GM12878 (cell line): ENCODE results near the gene SNTN. TPM values are rescaled to one million over a fixed set of nuclear protein-coding genes. Genes with fewer than 3 reads are reported as not detected.

Experiments used
- ATAC-seq: fragments of 200-7000 bp; cut with Tn5 transposase; 3 replicates; pipeline ENCODE4 v1.9.1; 2020; ENCODE audit warnings: mild to moderate bottlenecking, moderate library complexity
- Bru-seq: library from RNA; stranded (reverse); fragments of 400-500 nt; gene quantifications from one replicate; lab custom pipeline; 2021; lab: Mats Ljungman, UMichigan
- BruChase-seq, 2 experiments: library from RNA; stranded (reverse); fragments of 400-500 nt; gene quantifications; one replicate each; lab custom pipeline; 2021; lab: Mats Ljungman, UMichigan
- BruUV-seq: library from RNA; stranded (reverse); fragments of 400-500 nt; replicated peaks from 2 replicates; lab custom pipeline; 2021; lab: Mats Ljungman, UMichigan
- CTCF ChIA-PET: fragments of 300-600 bp; sonication (Branson Sonifier 250); formaldehyde crosslinking; extraction: SDS; loops from one replicate; lab custom pipeline; 2021; ENCODE audit warnings: inconsistent platforms; lab: Yijun Ruan, JAX
- POLR2A ChIA-PET: fragments of 350-600 bp; formaldehyde crosslinking; extraction: SDS; loops from one replicate; lab custom pipeline; 2021; ENCODE audit warnings: inconsistent platforms; lab: Charles Lee
- RAD21 ChIA-PET: fragments of 300-600 bp; sonication (Branson Sonifier 250); formaldehyde crosslinking; loops from one replicate; lab custom pipeline; 2023; ENCODE audit warnings: antibody characterized with exemption; ENCODE audit not compliant: unreplicated experiment; lab: Charles Lee
- SMC1A ChIA-PET: fragments of 300-600 bp; sonication (Branson Sonifier 250); formaldehyde crosslinking; loops from one replicate; lab custom pipeline; 2023; ENCODE audit not compliant: unreplicated experiment, uncharacterized antibody; lab: Charles Lee
- DNase-seq: peaks from one replicate; pipeline ENCODE4 v3.0.0-alpha.2; 2011; ENCODE audit warnings: low read depth, low spot score
- FAIRE-seq: peaks from 3 replicates; lab custom pipeline; 2011; peaks lifted over from hg19 to GRCh38; lab: Jason Lieb, UNC
- H2AFZ ChIP-seq: 2 replicates; pipeline ENCODE4 v1.6.0; 2011; ENCODE audit warnings: low read depth, low read length, control low read depth; ENCODE audit not compliant: control insufficient read depth
- H3K27ac ChIP-seq: 2 replicates; pipeline ENCODE4 v1.5.1; 2011; ENCODE audit warnings: control low read depth; ENCODE audit not compliant: control insufficient read depth, insufficient read depth
- H3K27me3 ChIP-seq, 2 experiments: replicated peaks in 1 of 2; 2 replicates each; pipeline versions ENCODE4 v1.6.0 to v1.6.1; 2011; ENCODE audit warnings: low read length in 1 of 2; ENCODE audit not compliant: control insufficient read depth in 2 of 2, insufficient read depth in 2 of 2
- H3K36me3 ChIP-seq, 2 experiments: 2 replicates each; pipeline ENCODE4 v1.5.1; 2011; ENCODE audit warnings: low read length in 1 of 2; ENCODE audit not compliant: control insufficient read depth in 2 of 2, insufficient read depth in 2 of 2
- H3K4me1 ChIP-seq: 2 replicates; pipeline ENCODE4 v1.6.1; 2011; ENCODE audit warnings: mild to moderate bottlenecking, low read length, moderate library complexity, mixed read lengths; ENCODE audit not compliant: control insufficient read depth, insufficient read depth
- H3K4me2 ChIP-seq: 2 replicates; pipeline ENCODE4 v1.6.0; 2011; ENCODE audit warnings: control low read depth; ENCODE audit not compliant: control insufficient read depth, insufficient read depth
- H3K4me3 ChIP-seq: fragments of 200-600 bp; sonication (generic); 2 replicates; pipeline ENCODE4 v1.5.1; 2016
- H3K79me2 ChIP-seq: 2 replicates; pipeline ENCODE4 v1.6.0; 2011; ENCODE audit warnings: low read length; ENCODE audit not compliant: control insufficient read depth, insufficient read depth
- H3K9ac ChIP-seq: 2 replicates; pipeline ENCODE4 v1.8.0; 2011; ENCODE audit warnings: low read length, control low read depth, mixed read lengths; ENCODE audit not compliant: control insufficient read depth, insufficient read depth
- H3K9me3 ChIP-seq: replicated peaks from 3 replicates; pipeline ENCODE4 v1.5.1; 2011; ENCODE audit warnings: mild to moderate bottlenecking, low read length; ENCODE audit not compliant: control insufficient read depth, insufficient read depth
- H4K20me1 ChIP-seq: 2 replicates; pipeline ENCODE4 v1.6.0; 2011; ENCODE audit not compliant: control insufficient read depth, insufficient read depth
- FOXK2 ChIP-seq: fragments of 450-650 bp; IDR thresholded peaks from 2 replicates; pipeline ENCODE4 v1.6.1; 2017; ENCODE audit warnings: mild to moderate bottlenecking, moderate library complexity
- LARP7 ChIP-seq: fragments of 450-650 bp; IDR thresholded peaks from 2 replicates; pipeline ENCODE4 v1.6.1; 2017; ENCODE audit warnings: mild to moderate bottlenecking
- NFYB ChIP-seq: IDR thresholded peaks from 2 replicates; pipeline ENCODE4 v1.6.1; 2011; ENCODE audit warnings: low read depth, mild to moderate bottlenecking, low read length, improper control_type of control experiment, moderate library complexity; ENCODE audit not compliant: insufficient read depth
- PBX3 ChIP-seq: IDR thresholded peaks from 2 replicates; pipeline ENCODE4 v1.6.1; 2011; ENCODE audit warnings: mild to moderate bottlenecking, low read depth, low read length, moderate library complexity; ENCODE audit not compliant: insufficient replicate concordance
- ZBTB11 ChIP-seq: fragments of 450-650 bp; formaldehyde crosslinking; IDR thresholded peaks from 2 replicates; pipeline ENCODE4 v1.5.0; 2022; ENCODE audit warnings: mild to moderate bottlenecking, missing genetic modification characterization
- ZNF592 ChIP-seq: fragments of 450-650 bp; IDR thresholded peaks from 2 replicates; pipeline ENCODE4 v1.6.1; 2017; ENCODE audit warnings: mild to moderate bottlenecking, moderate library complexity
- WGBS: methylation state at CpG from one replicate; pipeline ENCODE4 v1.1.6; 2016; ENCODE audit warnings: low lambda C conversion rate; ENCODE audit not compliant: insufficient replicate concordance, insufficient coverage; ENCODE audit errors: missing lambda C conversion rate; 5-methylcytosine and 5-hydroxymethylcytosine counted together
- in situ Hi-C: fragments of 300-500 bp; cut with MboI; formaldehyde crosslinking; loops from 9 replicates; pipeline ENCODE4 v1.14.3; 2018; ENCODE audit warnings: mixed read lengths
- intact Hi-C: fragments of 100-400 bp; cut with micrococcal nuclease; formaldehyde crosslinking; loops from one replicate; pipeline ENCODE4 v1.14.2; 2022; ENCODE audit not compliant: unreplicated experiment
- long read RNA-seq, 2 experiments: library from polyadenylated mRNA; unstranded; transcript quantifications; one replicate each; pipeline ENCODE4 v2.0.0, GENCODE V29; 2019 to 2020
- polyA minus RNA-seq, 3 experiments: library from RNA; depleted of rRNA, polyadenylated mRNA; stranded (reverse); fragments of >200 nt; gene quantifications; 2 replicates each; pipeline ENCODE4 v1.2.3, GENCODE V29; 2011
- polyA plus RNA-seq, 11 experiments: library from polyadenylated mRNA; depleted of rRNA in 4 of 11; unstranded in 6 of 11; stranded (reverse) in 5 of 11; fragments of >200 nt; fragmentation: Nextera tagmentation in 4 of 11; fragmentation: Illumina TruSeq in 1 of 11; extraction: Ambion mirVana in 4 of 11; extraction: Trizol in 1 of 11; gene quantifications; 1 replicate in 1 of 11; 2 replicates in 10 of 11; pipeline versions ENCODE4 v1.2.1 to v1.2.3, GENCODE V29; 2011 to 2016; ENCODE audit warnings: inconsistent platforms in 2 of 11, missing spikeins in 2 of 11, low read depth in 1 of 11
- total RNA-seq, 4 experiments: library from RNA; depleted of rRNA in 3 of 4; stranded (reverse); fragments of >200 nt in 3 of 4; fragmentation: Illumina TruSeq in 1 of 4; extraction: Trizol in 1 of 4; gene quantifications; 2 replicates each; pipeline versions ENCODE4 v1.2.1 to v1.2.3, GENCODE V29; 2013 to 2021
- TF ChIP-seq, protein P1 (sequence below): fragments of 150-350 bp; IDR thresholded peaks from 2 replicates; pipeline ENCODE4 v1.6.1; 2016; ENCODE audit warnings: low read depth, low read length

SNTN gene
- not detected in 2 replicates for total RNA-seq (2013; cell fraction: nucleolus; rRNA removed)
- total RNA-seq (2014; rRNA removed), result not detected in 2 replicates
- total RNA-seq (2014; rRNA removed; fragmentation: Illumina TruSeq; extraction: Trizol), result not detected in 2 replicates
- total RNA-seq (2021), result not detected in 2 replicates
- polyA plus RNA-seq (2011; ENCODE audit: low read depth), result not detected
- polyA plus RNA-seq (2011; rRNA removed), result not detected in 2 replicates
- polyA plus RNA-seq (2011; cell fraction: cytosol; rRNA removed), result not detected in 2 replicates
- polyA plus RNA-seq (2011; cell fraction: nucleus; rRNA removed), result not detected in 2 replicates
- polyA plus RNA-seq (2012), result not detected in 2 replicates
- not detected in 2 replicates for polyA plus RNA-seq (2014; fragmentation: Illumina TruSeq; extraction: Trizol)
- polyA plus RNA-seq (2014; fragmentation: Nextera tagmentation; extraction: Ambion mirVana), result not detected
- polyA plus RNA-seq (2014; rRNA removed), result not detected in 2 replicates
- polyA plus RNA-seq (2016; fragmentation: Nextera tagmentation; extraction: Ambion mirVana), result not detected
- not detected in 2 replicates for polyA minus RNA-seq (2011; rRNA and poly(A)+ RNA removed)
- polyA minus RNA-seq (2011; cell fraction: cytosol; rRNA and poly(A)+ RNA removed), result not detected in 2 replicates
- polyA minus RNA-seq (2011; cell fraction: nucleus; rRNA and poly(A)+ RNA removed), result not detected in 2 replicates
- not detected for Bru-seq, nascent RNA
- BruChase-seq, experiment 1, labeled RNA remaining after a 6-hour chase, result not detected
- not detected for BruChase-seq, experiment 2, labeled RNA remaining after a 2-hour chase
- long read RNA-seq, experiment 1, result 0 reads
- long read RNA-seq, experiment 2, result 0 reads

- no peaks in the 10 kb centered on the region for H3K27me3 ChIP-seq
- no peak within 1 kb of the TSS for H2AFZ ChIP-seq
- 35% methylated on average over 5 of the region's 5 CpGs for WGBS
- H3K4me1 ChIP-seq, result no peaks in the 10 kb centered on the region
- ChIA-PET SMC1A (no interaction called here), POLR2A (no interaction called here), CTCF (no interaction called here), RAD21 (no interaction called here)
- ATAC-seq, result no peak
- H3K9me3 ChIP-seq, result no peaks in the 10 kb centered on the region
- FAIRE-seq, result no peak
- intact Hi-C loops (no loop called here), in situ Hi-C loops (no loop called here)
- H3K36me3 ChIP-seq, result no peaks in the 10 kb centered on the region
- no peaks in the 10 kb centered on the region for H4K20me1 ChIP-seq
- H3K9ac ChIP-seq, result no peak within 1 kb of the TSS
- H3K4me2 ChIP-seq, result no peak within 1 kb of the TSS
- no peak for DNase-seq
- BruUV-seq, result no TSS peak
- no peak within 1 kb of the TSS for H3K27ac ChIP-seq
- no peak within 1 kb of the TSS for H3K4me3 ChIP-seq
- no peaks in the 10 kb centered on the region for H3K79me2 ChIP-seq
- TF ChIP-seq LARP7, result no peak
- TF ChIP-seq, protein P1, sequence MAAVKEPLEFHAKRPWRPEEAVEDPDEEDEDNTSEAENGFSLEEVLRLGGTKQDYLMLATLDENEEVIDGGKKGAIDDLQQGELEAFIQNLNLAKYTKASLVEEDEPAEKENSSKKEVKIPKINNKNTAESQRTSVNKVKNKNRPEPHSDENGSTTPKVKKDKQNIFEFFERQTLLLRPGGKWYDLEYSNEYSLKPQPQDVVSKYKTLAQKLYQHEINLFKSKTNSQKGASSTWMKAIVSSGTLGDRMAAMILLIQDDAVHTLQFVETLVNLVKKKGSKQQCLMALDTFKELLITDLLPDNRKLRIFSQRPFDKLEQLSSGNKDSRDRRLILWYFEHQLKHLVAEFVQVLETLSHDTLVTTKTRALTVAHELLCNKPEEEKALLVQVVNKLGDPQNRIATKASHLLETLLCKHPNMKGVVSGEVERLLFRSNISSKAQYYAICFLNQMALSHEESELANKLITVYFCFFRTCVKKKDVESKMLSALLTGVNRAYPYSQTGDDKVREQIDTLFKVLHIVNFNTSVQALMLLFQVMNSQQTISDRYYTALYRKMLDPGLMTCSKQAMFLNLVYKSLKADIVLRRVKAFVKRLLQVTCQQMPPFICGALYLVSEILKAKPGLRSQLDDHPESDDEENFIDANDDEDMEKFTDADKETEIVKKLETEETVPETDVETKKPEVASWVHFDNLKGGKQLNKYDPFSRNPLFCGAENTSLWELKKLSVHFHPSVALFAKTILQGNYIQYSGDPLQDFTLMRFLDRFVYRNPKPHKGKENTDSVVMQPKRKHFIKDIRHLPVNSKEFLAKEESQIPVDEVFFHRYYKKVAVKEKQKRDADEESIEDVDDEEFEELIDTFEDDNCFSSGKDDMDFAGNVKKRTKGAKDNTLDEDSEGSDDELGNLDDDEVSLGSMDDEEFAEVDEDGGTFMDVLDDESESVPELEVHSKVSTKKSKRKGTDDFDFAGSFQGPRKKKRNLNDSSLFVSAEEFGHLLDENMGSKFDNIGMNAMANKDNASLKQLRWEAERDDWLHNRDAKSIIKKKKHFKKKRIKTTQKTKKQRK, result no peak
- no peak for TF ChIP-seq FOXK2
- TF ChIP-seq ZNF592, result no peak
- TF ChIP-seq NFYB, result no peak
- no peak for TF ChIP-seq PBX3
- no peak for TF ChIP-seq ZBTB11 (CRISPR knock-in tag)
Measured at GRCh38 chr3:63652066-63652725, at the start of gene SNTN. TSS of gene SNTN (plus strand) at chr3:63652675. CDS start at chr3:63652688, 13 bp downstream.
